GM21576 (cell line): ENCODE data around the gene GRK7.

Source experiments
- ATAC-seq: cut with Tn5 transposase; IDR thresholded peaks from one replicate; pipeline ENCODE4 v1.9.1; 2021; ENCODE audit warnings: mild to moderate bottlenecking, moderate library complexity; ENCODE audit not compliant: unreplicated experiment

GRK7 gene

GRCh38 chr3:141763088-141763750, at the start of gene GRK7:
Gene GRK7 (plus strand): TSS chr3:141763408. CDS start chr3:141778285, 14,877 bp downstream.
- ATAC-seq = no peak

GRCh38 chr3:141714671-141715070, 48.5 kb upstream of the GRK7 start:
- ATAC-seq = no peak

- no peak for ATAC-seq
These were observed 41.1 kb upstream of the GRK7 start for GRCh38 chr3:141722081-141722480.

- no peak for ATAC-seq
These were observed 40.6 kb upstream of the GRK7 start for GRCh38 chr3:141722648-141723047.

- no peak for ATAC-seq
These were observed 40.0 kb upstream of the GRK7 start for GRCh38 chr3:141723255-141723654.

GRCh38 chr3:141724186-141724585, 39.0 kb upstream of the GRK7 start:
- no peak for ATAC-seq

- ATAC-seq = no peak
These were observed 38.2 kb upstream of the GRK7 start for GRCh38 chr3:141725036-141725435.

GRCh38 chr3:141726483-141726882, 36.7 kb upstream of the GRK7 start:
- ATAC-seq = no peak

GRCh38 chr3:141728355-141728892, 34.8 kb upstream of the GRK7 start:
- ATAC-seq = no peak

GRCh38 chr3:141729240-141729639, 34.0 kb upstream of the GRK7 start:
- no peak for ATAC-seq

GRCh38 chr3:141735176-141735575, 28.0 kb upstream of the GRK7 start:
- ATAC-seq = no peak

- no peak for ATAC-seq
These were observed 27.3 kb upstream of the GRK7 start for GRCh38 chr3:141735770-141736465.

GRCh38 chr3:141737093-141737492, 26.1 kb upstream of the GRK7 start:
- ATAC-seq = no peak

GRCh38 chr3:141737678-141738021, 25.6 kb upstream of the GRK7 start:
- no peak for ATAC-seq

GRCh38 chr3:141738022-141738890, 25.0 kb upstream of the GRK7 start, which contains the start of gene RNF7:
Gene RNF7 (plus strand): TSS chr3:141738298. CDS start chr3:141738342, 44 bp downstream.
- peak; percentile 93 for ATAC-seq

GRCh38 chr3:141738891-141739363, 24.3 kb upstream of the GRK7 start:
- ATAC-seq = no peak

- ATAC-seq = no peak
These were observed 23.5 kb upstream of the GRK7 start for GRCh38 chr3:141739731-141740130.

GRCh38 chr3:141740349-141740748, 22.9 kb upstream of the GRK7 start:
- no peak for ATAC-seq

- no peak for ATAC-seq
These were observed 19.9 kb upstream of the GRK7 start for GRCh38 chr3:141743305-141743704.

- no peak for ATAC-seq
These were observed 16.2 kb upstream of the GRK7 start for GRCh38 chr3:141746962-141747361.

GRCh38 chr3:141753399-141753798, 9.8 kb upstream of the GRK7 start:
- no peak for ATAC-seq
